A549 (cell line): ENCODE results near the gene ACAD8. TPM values are rescaled to one million over a fixed set of nuclear protein-coding genes. Genes with fewer than 3 reads are reported as not detected.

Source experiments
- ATAC-seq, 2 experiments: fragments of 200-7000 bp in 1 of 2; fragments of >200 bp in 1 of 2; cut with Nextera tagmentation in 1 of 2; cut with Tn5 transposase in 1 of 2; 3 replicates each; pipeline versions ENCODE4 v1.8.0 to v1.9.1; 2018 to 2020; ENCODE audit warnings: mild to moderate bottlenecking in 1 of 2, moderate library complexity in 1 of 2
- CTCF ChIA-PET: fragments of 300-600 bp; sonication (Branson Sonifier 250); formaldehyde crosslinking; extraction: SDS; loops from one replicate; lab custom pipeline; 2021; ENCODE audit warnings: antibody characterized with exemption, inconsistent platforms; lab: Yijun Ruan, JAX
- POLR2A ChIA-PET: fragments of 350-600 bp; formaldehyde crosslinking; extraction: SDS; loops from one replicate; lab custom pipeline; 2021; ENCODE audit warnings: antibody characterized with exemption, inconsistent platforms; lab: Yijun Ruan, JAX
- DNase-seq, 2 experiments: peaks; one replicate each; pipeline versions ENCODE4 v3.0.0 to v3.0.0-alpha.2; 2011 to 2016; ENCODE audit warnings: low read depth in 1 of 2, low spot score in 1 of 2
- FAIRE-seq: peaks from 2 replicates; lab custom pipeline; 2011; peaks lifted over from hg19 to GRCh38; lab: Jason Lieb, UNC
- H3K27ac ChIP-seq, 2 experiments: fragments of >200 bp; sonication (Bioruptor Twin); formaldehyde crosslinking; 3 replicates each; pipeline ENCODE4 v1.5.1; 2016 to 2017
- H3K4me1 ChIP-seq: fragments of >200 bp; sonication (Bioruptor Twin); formaldehyde crosslinking; 3 replicates; pipeline ENCODE4 v1.6.1; 2016
- H3K4me2 ChIP-seq: fragments of >200 bp; sonication (Bioruptor Twin); formaldehyde crosslinking; 3 replicates; pipeline ENCODE4 v1.6.1; 2016
- H3K4me3 ChIP-seq: fragments of >200 bp; sonication (Bioruptor Twin); formaldehyde crosslinking; 3 replicates; pipeline ENCODE4 v1.5.1; 2016
- H3K9me3 ChIP-seq: fragments of >200 bp; sonication (Bioruptor Twin); formaldehyde crosslinking; 3 replicates; pipeline ENCODE4 v1.6.1; 2016
- BCL3 ChIP-seq: fragments of >200 bp; sonication (Bioruptor Twin); formaldehyde crosslinking; IDR thresholded peaks from 3 replicates; pipeline ENCODE4 v1.6.1; 2016
- CHD2 ChIP-seq: fragments of 150-350 bp; IDR thresholded peaks from 2 replicates; pipeline ENCODE4 v1.6.1; 2014; ENCODE audit warnings: low read length; ENCODE audit not compliant: partially characterized antibody
- CHD4 ChIP-seq: fragments of 200-600 bp; sonication (generic); IDR thresholded peaks from 2 replicates; pipeline ENCODE4 v1.6.1; 2016; ENCODE audit warnings: antibody characterized with exemption, mild to moderate bottlenecking, borderline replicate concordance
- E2F6 ChIP-seq: IDR thresholded peaks from 2 replicates; pipeline ENCODE4 v1.6.1; 2012; ENCODE audit warnings: low read depth, borderline replicate concordance
- FOSL2 ChIP-seq, 2 experiments: fragments of 450-650 bp in 1 of 2; fragments of >200 bp in 1 of 2; sonication (Bioruptor Twin) in 1 of 2; formaldehyde crosslinking; IDR thresholded peaks; 2 replicates each; pipeline versions ENCODE4 v1.5.0 to v1.6.1; 2016 to 2020; ENCODE audit warnings: mild to moderate bottlenecking in 1 of 2, moderate library complexity in 1 of 2
- FOXS1 ChIP-seq: fragments of 250-450 bp; sonication (Bioruptor Pico); IDR thresholded peaks from 2 replicates; pipeline ENCODE4 v1.5.0; 2020; ENCODE audit warnings: mild to moderate bottlenecking, moderate library complexity
- HEYL ChIP-seq: fragments of 250-450 bp; sonication (Bioruptor Pico); IDR thresholded peaks from 2 replicates; pipeline ENCODE4 v1.8.0; 2021; ENCODE audit warnings: mild to moderate bottlenecking, moderate library complexity
- HOXA7 ChIP-seq: fragments of 250-450 bp; sonication (Bioruptor Pico); IDR thresholded peaks from 2 replicates; pipeline ENCODE4 v1.5.0; 2020; ENCODE audit warnings: mild to moderate bottlenecking, moderate library complexity
- HOXB13 ChIP-seq: fragments of 250-450 bp; sonication (Bioruptor Pico); IDR thresholded peaks from 2 replicates; pipeline ENCODE4 v1.5.0; 2020; ENCODE audit warnings: low read depth, mild to moderate bottlenecking, moderate library complexity
- JUNB ChIP-seq: fragments of >200 bp; sonication (Bioruptor Twin); formaldehyde crosslinking; IDR thresholded peaks from 2 replicates; pipeline ENCODE4 v1.6.1; 2016
- KDM1A ChIP-seq: fragments of 200-600 bp; sonication (generic); IDR thresholded peaks from 2 replicates; pipeline ENCODE4 v1.6.1; 2016; ENCODE audit warnings: low read depth, mild to moderate bottlenecking
- POLR2AphosphoS2 ChIP-seq: conservative IDR thresholded peaks from 2 replicates; pipeline ENCODE4 v1.6.1; 2012; ENCODE audit warnings: low read length, improper control_type of control experiment, inconsistent platforms
- ZC3H11A ChIP-seq: fragments of 450-650 bp; IDR thresholded peaks from 2 replicates; pipeline ENCODE4 v1.6.1; 2014; ENCODE audit warnings: antibody characterized with exemption, mild to moderate bottlenecking
- WGBS: methylation state at CpG from one replicate; pipeline ENCODE4 v1.1.6; 2017; ENCODE audit errors: missing lambda C conversion rate; 5-methylcytosine and 5-hydroxymethylcytosine counted together
- polyA plus RNA-seq, 4 experiments: library from polyadenylated mRNA; depleted of rRNA in 3 of 4; stranded (reverse); fragments of >200 nt; fragmentation: RNase III in 1 of 4; extraction: RNeasy Plus Mini Kit Qiagen cat#74134 plus additional on column Dnase treatment in 1 of 4; gene quantifications; 2 replicates in 3 of 4; 3 replicates in 1 of 4; pipeline ENCODE4 v1.2.3, GENCODE V29; 2011 to 2017

ACAD8 gene
- polyA plus RNA-seq, 2 of the 4 experiments (the other 2 are of a cell fraction) = 13.5 to 16.9 TPM

GRCh38 chr11:134313821-134314607 is 60.6 kb downstream of the ACAD8 start:
- POLR2A ChIA-PET = no interaction called here

More at GRCh38 chr11:134313821-134314607, 60.6 kb downstream of the ACAD8 start:
- WGBS = 46% methylated on average over 9 of the region's 9 CpGs
- CTCF ChIA-PET = no interaction called here
- FAIRE-seq (no peak), DNase-seq (no peak), ATAC-seq (0 out of 6 replicates have a peak, but pooled peaks of 1 of the 2 experiments have one; percentile 34)
- no peaks in the 10 kb centered on the region for H3K9me3 ChIP-seq
- no peaks in the 10 kb centered on the region for H3K4me1 ChIP-seq
- no peak overlapping the region for H3K27ac ChIP-seq
- no peak overlapping the region for H3K4me2 ChIP-seq
- TF ChIP-seq HOXB13 (CRISPR knock-in tag) = no peak
- TF ChIP-seq HOXA7 (CRISPR knock-in tag) = no peak
- TF ChIP-seq BCL3 = no peak
- no peak for TF ChIP-seq CHD4
- TF ChIP-seq HEYL (CRISPR knock-in tag) = no peak
- TF ChIP-seq E2F6 = no peak
- no peak for TF ChIP-seq ZC3H11A
- no peak for TF ChIP-seq KDM1A
- TF ChIP-seq POLR2AphosphoS2 = no peak
- TF ChIP-seq FOXS1 (CRISPR knock-in tag) = no peak
- TF ChIP-seq JUNB = no peak
- TF ChIP-seq CHD2 = no peak
- no peak for TF ChIP-seq FOSL2 (IDR thresholded peaks at IDR 0.05)
- TF ChIP-seq FOSL2 (CRISPR knock-in tag; IDR thresholded peaks at IDR 0.05) = no peak
- no peak overlapping the region for H3K4me3 ChIP-seq

Other genes with a start within 250 kb of the ACAD8 start
- 2.6 and 5.2 TPM in 2 replicates for gene JAM3, start 184.5 kb upstream of the ACAD8 start, polyA plus RNA-seq (2011; rRNA removed)
- 4.0 to 4.6 TPM (median 4.1 TPM) in 3 replicates for gene JAM3, start 184.5 kb upstream of the ACAD8 start, polyA plus RNA-seq (2017; fragmentation: RNase III; extraction: RNeasy Plus Mini Kit Qiagen cat#74134 plus additional on column Dnase treatment)
- 35.8 and 36.0 TPM in 2 replicates for gene NCAPD3, start 29.6 kb upstream of the ACAD8 start, polyA plus RNA-seq (2011; rRNA removed)
- 25.6 to 26.6 TPM (median 26.0 TPM) in 3 replicates for gene NCAPD3, start 29.6 kb upstream of the ACAD8 start, polyA plus RNA-seq (2017; fragmentation: RNase III; extraction: RNeasy Plus Mini Kit Qiagen cat#74134 plus additional on column Dnase treatment)
- 25.7 and 26.3 TPM in 2 replicates for gene VPS26B, start 28.9 kb upstream of the ACAD8 start, polyA plus RNA-seq (2011; rRNA removed)
- gene VPS26B, start 28.9 kb upstream of the ACAD8 start, polyA plus RNA-seq (2017; fragmentation: RNase III; extraction: RNeasy Plus Mini Kit Qiagen cat#74134 plus additional on column Dnase treatment) = 18.6 to 20.7 TPM (median 19.2 TPM) in 3 replicates
- 27.9 and 32.7 TPM in 2 replicates for gene THYN1, start 216 bp upstream of the ACAD8 start, polyA plus RNA-seq (2011; rRNA removed)
- gene THYN1, start 216 bp upstream of the ACAD8 start, polyA plus RNA-seq (2017; fragmentation: RNase III; extraction: RNeasy Plus Mini Kit Qiagen cat#74134 plus additional on column Dnase treatment) = 16.9 to 22.6 TPM (median 20.8 TPM) in 3 replicates
- not detected in 2 replicates for gene GLB1L3, start 22.8 kb downstream of the ACAD8 start, polyA plus RNA-seq (2011; rRNA removed)
- not detected in 3 replicates for gene GLB1L3, start 22.8 kb downstream of the ACAD8 start, polyA plus RNA-seq (2017; fragmentation: RNase III; extraction: RNeasy Plus Mini Kit Qiagen cat#74134 plus additional on column Dnase treatment)
- gene GLB1L2, start 78.4 kb downstream of the ACAD8 start, polyA plus RNA-seq (2011; rRNA removed) = 3.5 and 3.6 TPM in 2 replicates
- gene GLB1L2, start 78.4 kb downstream of the ACAD8 start, polyA plus RNA-seq (2017; fragmentation: RNase III; extraction: RNeasy Plus Mini Kit Qiagen cat#74134 plus additional on column Dnase treatment) = 0.94 to 1.1 TPM (median 1.1 TPM) in 3 replicates
- gene B3GAT1, start 158.7 kb downstream of the ACAD8 start, polyA plus RNA-seq (2011; rRNA removed) = not detected in 2 replicates
- gene B3GAT1, start 158.7 kb downstream of the ACAD8 start, polyA plus RNA-seq (2017; fragmentation: RNase III; extraction: RNeasy Plus Mini Kit Qiagen cat#74134 plus additional on column Dnase treatment) = 0.03 TPM in 1 of 3 replicates, not detected in the others